ENCODE results near the gene PCP2. TPM values are rescaled to one million over a fixed set of nuclear protein-coding genes. Genes with fewer than 3 reads are reported as not detected.
A peak's percentile ranks its signal among the peaks of the same experiment; 100 is the strongest.

The PCP2 gene
- total and polyA plus RNA-seq, 2 donors (not counting 1 experiment from before 2014, with no cell fraction given): 6.5 to 9.3 TPM

GRCh38 chr19:7606289-7606688, 27.2 kb downstream of the PCP2 start:
- Mint-ChIP-seq H3K27me3 (peaks cover 14% of the 10 kb centered on the region), H3K4me1 (no peaks in the 10 kb centered on the region), H3K4me3 (no peak overlapping the region), H3K9me3 (ENCODE audit: insufficient read depth) (no peaks in the 10 kb centered on the region), H3K27ac (no peak overlapping the region)
- Histone ChIP-seq H3K4me1 (ENCODE audit: control insufficient read depth in 2 of 2, insufficient read depth in 2 of 2, low read length in 2 of 2) (no peaks in the 10 kb centered on the region), H3K27ac (ENCODE audit: low read length in 2 of 2) (no peak overlapping the region), H4K20me1 (ENCODE audit: control insufficient read depth, insufficient read depth, low read length, poor library complexity, severe bottlenecking) (no peaks in the 10 kb centered on the region), H3K79me2 (ENCODE audit: control insufficient read depth, insufficient read depth, low read length) (no peaks in the 10 kb centered on the region), H3K36me3 (replicated peaks in 1 of 2; ENCODE audit: control extremely low read depth in 1 of 2, control insufficient read depth in 1 of 2, extremely low read depth in 1 of 2, insufficient read depth in 2 of 2, low read length in 1 of 2) (no peaks in the 10 kb centered on the region), H3K9ac (ENCODE audit: low read length) (no peak overlapping the region), H3K4me2 (replicated peaks; ENCODE audit: low read depth, low read length, poor library complexity, severe bottlenecking) (no peak overlapping the region), H3K27me3 (replicated peaks in 1 of 4; ENCODE audit: control extremely low read depth in 1 of 4, control insufficient read depth in 3 of 4, insufficient read depth in 4 of 4, low read length in 3 of 4) (peaks cover 0 to 23% (median 0%) of the 10 kb centered on the region in 4 experiments), H3K9me3 (ENCODE audit: control extremely low read depth in 1 of 3, control insufficient read depth in 2 of 3, insufficient read depth in 1 of 3, low read length in 2 of 3) (peaks cover 0 to 9% (median 0%) of the 10 kb centered on the region in 3 donors), H2AFZ (ENCODE audit: insufficient read depth, low read depth, low read length, poor library complexity, severe bottlenecking) (no peak overlapping the region), H3K4me3 (ENCODE audit: control extremely low read depth in 1 of 5, extremely low read depth in 1 of 5, insufficient read depth in 1 of 5, low read depth in 2 of 5, low read length in 4 of 5) (no peak overlapping the region)
- 97% methylated on average over 16 of the region's 17 CpGs for WGBS (ENCODE audit: insufficient coverage)
- no peak for ATAC-seq (ENCODE audit: low read depth)
- intact Hi-C loops (cut with micrococcal nuclease): no loop called here
- DNase-seq: peak; percentile 16
- ChIA-PET POLR2A (interaction anchor here (0.5 to 0.7 kb wide), 2 partner anchors 466 to 1290 kb away, joined by 3 to 5 read pairs; no protein-coding TSS in a partner anchor), CTCF (no interaction called here)
- no peak for TF ChIP-seq EZH2 (IDR thresholded peaks at IDR 0.05; ENCODE audit: borderline replicate concordance, insufficient read depth, low read depth, low read length, poor library complexity, severe bottlenecking)
- TF ChIP-seq CTCF (IDR thresholded peaks at IDR 0.05): no peak

GRCh38 chr19:7605490-7606222, 27.9 kb downstream of the PCP2 start:
- H3K4me3 ChIP-seq (ENCODE audit: control extremely low read depth in 1 of 5, extremely low read depth in 1 of 5, insufficient read depth in 1 of 5, low read depth in 2 of 5, low read length in 4 of 5): no peak overlapping the region
- no peak for ATAC-seq (ENCODE audit: low read depth)
- Mint-ChIP-seq H3K27ac (no peak overlapping the region), H3K9me3 (ENCODE audit: insufficient read depth) (no peaks in the 10 kb centered on the region), H3K27me3 (peaks cover 14% of the 10 kb centered on the region), H3K4me1 (no peaks in the 10 kb centered on the region), H3K4me3 (no peak overlapping the region)
- H3K27me3 ChIP-seq (replicated peaks in 1 of 4; ENCODE audit: control extremely low read depth in 1 of 4, control insufficient read depth in 3 of 4, insufficient read depth in 4 of 4, low read length in 3 of 4): peaks cover 0 to 23% (median 0%) of the 10 kb centered on the region in 4 experiments
- no peaks in the 10 kb centered on the region for H3K36me3 ChIP-seq (replicated peaks in 1 of 2; ENCODE audit: control extremely low read depth in 1 of 2, control insufficient read depth in 1 of 2, extremely low read depth in 1 of 2, insufficient read depth in 2 of 2, low read length in 1 of 2)
- H2AFZ ChIP-seq (ENCODE audit: insufficient read depth, low read depth, low read length, poor library complexity, severe bottlenecking): no peak overlapping the region
- no peaks in the 10 kb centered on the region for H3K4me1 ChIP-seq (ENCODE audit: control insufficient read depth in 2 of 2, insufficient read depth in 2 of 2, low read length in 2 of 2)
- POLR2A ChIA-PET: interaction anchor here (0.5 to 0.7 kb wide), 3 partner anchors 240 to 1289 kb away, joined by 3 to 5 read pairs (median 3); no protein-coding TSS in a partner anchor
- peak; percentile 52 for DNase-seq
- peaks cover 0 to 9% (median 0%) of the 10 kb centered on the region in 3 donors for H3K9me3 ChIP-seq (ENCODE audit: control extremely low read depth in 1 of 3, control insufficient read depth in 2 of 3, insufficient read depth in 1 of 3, low read length in 2 of 3)
- 75% methylated on average over 12 of the region's 14 CpGs for WGBS (ENCODE audit: insufficient coverage)
- CTCF ChIA-PET: no interaction called here
- H4K20me1 ChIP-seq (ENCODE audit: control insufficient read depth, insufficient read depth, low read length, poor library complexity, severe bottlenecking): no peaks in the 10 kb centered on the region
- TF ChIP-seq CTCF (IDR thresholded peaks at IDR 0.05) (no peak), EZH2 (IDR thresholded peaks at IDR 0.05; ENCODE audit: borderline replicate concordance, insufficient read depth, low read depth, low read length, poor library complexity, severe bottlenecking) (no peak)
- no peak overlapping the region for H3K27ac ChIP-seq (ENCODE audit: low read length in 2 of 2)
- intact Hi-C loops (cut with micrococcal nuclease): no loop called here
- H3K9ac ChIP-seq (ENCODE audit: low read length): no peak overlapping the region
- H3K4me2 ChIP-seq (replicated peaks; ENCODE audit: low read depth, low read length, poor library complexity, severe bottlenecking): no peak overlapping the region
- H3K79me2 ChIP-seq (ENCODE audit: control insufficient read depth, insufficient read depth, low read length): no peaks in the 10 kb centered on the region
